Stomach smooth muscle (tissue), 2 donors: ENCODE measurements around the gene ARID3A.

ENCODE experiments used
- H3K27ac ChIP-seq: one replicate; pipeline ENCODE4 v1.7.0; 2013; ENCODE audit warnings: mild to moderate bottlenecking, low read length, inconsistent platforms
- H3K27me3 ChIP-seq, 2 donors: one replicate each; pipeline ENCODE4 v1.7.0; 2013; ENCODE audit warnings: low read length in 2 of 2; ENCODE audit not compliant: insufficient read depth in 2 of 2, control insufficient read depth in 1 of 2
- H3K36me3 ChIP-seq, 2 donors: one replicate each; pipeline ENCODE4 v1.7.0; 2013; ENCODE audit warnings: low read length in 2 of 2; ENCODE audit not compliant: control insufficient read depth in 2 of 2, insufficient read depth in 2 of 2
- H3K4me1 ChIP-seq: one replicate; pipeline ENCODE4 v1.7.0; 2013; ENCODE audit warnings: low read length; ENCODE audit not compliant: control insufficient read depth, insufficient read depth
- H3K4me3 ChIP-seq, 2 donors: one replicate each; pipeline ENCODE4 v1.7.0; 2013; ENCODE audit warnings: low read length in 2 of 2
- H3K9ac ChIP-seq, 2 donors: one replicate each; pipeline ENCODE4 v1.7.0; 2013; ENCODE audit warnings: low read length in 2 of 2, mild to moderate bottlenecking in 1 of 2
- H3K9me3 ChIP-seq, 2 donors: one replicate each; pipeline ENCODE4 v1.7.0; 2013; ENCODE audit warnings: low read length in 2 of 2; ENCODE audit not compliant: control insufficient read depth in 2 of 2
- donor health status: healthy.
- donor health status: Pancreatic carcinoma.

ARID3A gene

GRCh38 chr19:892243-892893 lies 33.5 kb upstream of the ARID3A start:
- Histone ChIP-seq H3K4me1 (peaks cover 14% of the 10 kb centered on the region), H3K9ac (peak overlapping the region; percentile 62 to 78), H3K4me3 (peak overlapping the region; percentile 62 to 85), H3K36me3 (peaks cover 6 to 13% of the 10 kb centered on the region in 2 donors), H3K9me3 (no peaks in the 10 kb centered on the region), H3K27me3 (no peaks in the 10 kb centered on the region), H3K27ac (peak overlapping the region; percentile 87)

- Histone ChIP-seq H3K27me3 (no peaks in the 10 kb centered on the region), H3K4me1 (peaks cover 14% of the 10 kb centered on the region), H3K27ac (peak within 1 kb of the TSS; percentile 87), H3K9ac (peak within 1 kb of the TSS; percentile 78 to 89), H3K9me3 (no peaks in the 10 kb centered on the region), H3K36me3 (peaks cover 6 to 13% of the 10 kb centered on the region in 2 donors), H3K4me3 (peak within 1 kb of the TSS; percentile 69 to 85)
Measured at GRCh38 chr19:892894-893689, 32.7 kb upstream of the ARID3A start, which contains the start of the genes MED16 and RNU6-9. Gene MED16, minus strand, starts transcription at chr19:893187. Its CDS starts 2,056 bp downstream, at chr19:891131. Gene RNU6-9, plus strand, starts transcription at chr19:893484.

- no peak overlapping the region for H3K9ac ChIP-seq
- H3K36me3 ChIP-seq = peaks cover 0 to 3% of the 10 kb centered on the region in 2 donors
Measured at GRCh38 chr19:896434-896833, 29.4 kb upstream of the ARID3A start.

GRCh38 chr19:896999-897398 lies 28.8 kb upstream of the ARID3A start:
- Histone ChIP-seq H3K9ac (no peak overlapping the region), H3K27ac (no peak overlapping the region), H3K4me3 (no peak overlapping the region), H3K27me3 (no peaks in the 10 kb centered on the region), H3K36me3 (peaks cover 0 to 3% of the 10 kb centered on the region in 2 donors), H3K9me3 (no peaks in the 10 kb centered on the region), H3K4me1 (peaks cover 5% of the 10 kb centered on the region)

More at GRCh38 chr19:896434-896833, 29.4 kb upstream of the ARID3A start:
- Histone ChIP-seq H3K4me1 (peaks cover 8% of the 10 kb centered on the region), H3K27ac (no peak overlapping the region), H3K27me3 (no peaks in the 10 kb centered on the region), H3K4me3 (no peak overlapping the region), H3K9me3 (no peaks in the 10 kb centered on the region)

GRCh38 chr19:897442-898039 lies 28.3 kb upstream of the ARID3A start:
- H3K9ac ChIP-seq = no peak overlapping the region
- no peak overlapping the region for H3K4me3 ChIP-seq
- H3K27me3 ChIP-seq = no peaks in the 10 kb centered on the region
- no peaks in the 10 kb centered on the region for H3K4me1 ChIP-seq
- peaks cover 0 to 3% of the 10 kb centered on the region in 2 donors for H3K36me3 ChIP-seq
- no peaks in the 10 kb centered on the region for H3K9me3 ChIP-seq
- no peak overlapping the region for H3K27ac ChIP-seq

GRCh38 chr19:898663-899062 lies 27.2 kb upstream of the ARID3A start:
- Histone ChIP-seq H3K9ac (no peak overlapping the region), H3K27ac (no peak overlapping the region), H3K27me3 (no peaks in the 10 kb centered on the region), H3K9me3 (no peaks in the 10 kb centered on the region), H3K4me3 (no peak overlapping the region), H3K4me1 (no peaks in the 10 kb centered on the region), H3K36me3 (peaks cover 2 to 3% of the 10 kb centered on the region in 2 donors)

GRCh38 chr19:899336-900042 lies 26.3 kb upstream of the ARID3A start:
- H3K9me3 ChIP-seq = no peaks in the 10 kb centered on the region
- no peaks in the 10 kb centered on the region for H3K27me3 ChIP-seq
- H3K36me3 ChIP-seq = peaks cover 2 to 3% of the 10 kb centered on the region in 2 donors
- no peak overlapping the region for H3K4me3 ChIP-seq
- H3K9ac ChIP-seq = no peak overlapping the region
- no peak overlapping the region for H3K27ac ChIP-seq
- no peaks in the 10 kb centered on the region for H3K4me1 ChIP-seq

GRCh38 chr19:900043-900301 lies 25.9 kb upstream of the ARID3A start:
- peaks cover 2 to 3% of the 10 kb centered on the region in 2 donors for H3K36me3 ChIP-seq
- no peaks in the 10 kb centered on the region for H3K27me3 ChIP-seq

GRCh38 chr19:900302-901111 lies 25.3 kb upstream of the ARID3A start:
- Histone ChIP-seq H3K4me3 (no peak overlapping the region), H3K27ac (no peak overlapping the region), H3K36me3 (peaks cover 2 to 3% of the 10 kb centered on the region in 2 donors), H3K27me3 (no peaks in the 10 kb centered on the region), H3K9me3 (no peaks in the 10 kb centered on the region), H3K9ac (no peak overlapping the region), H3K4me1 (no peaks in the 10 kb centered on the region)

More at GRCh38 chr19:900043-900301, 25.9 kb upstream of the ARID3A start:
- Histone ChIP-seq H3K9ac (no peak overlapping the region), H3K9me3 (no peaks in the 10 kb centered on the region), H3K27ac (no peak overlapping the region), H3K4me1 (no peaks in the 10 kb centered on the region), H3K4me3 (no peak overlapping the region)
